GM21619 (cell line): Measurements from ENCODE around the gene CCNYL1.
A peak's percentile ranks its signal among the peaks of the same experiment; 100 is the strongest.
"Not testable (repeated sequence)": the region's sequence is repeated elsewhere in the genome, so short reads cannot be mapped to it uniquely, and the experiment has no call there.

Source experiments
- ATAC-seq: cut with Tn5 transposase; IDR thresholded peaks from one replicate; pipeline ENCODE4 v1.9.1; 2021; ENCODE audit not compliant: unreplicated experiment

The CCNYL1 gene

GRCh38 chr2:207733597-207734240 is 22.3 kb downstream of the CCNYL1 start:
- no peak for ATAC-seq

- no peak for ATAC-seq
Measured at GRCh38 chr2:207734264-207734635, 22.8 kb downstream of the CCNYL1 start.

- no peak for ATAC-seq
Measured at GRCh38 chr2:207734636-207735512, 23.4 kb downstream of the CCNYL1 start.

DNA sequence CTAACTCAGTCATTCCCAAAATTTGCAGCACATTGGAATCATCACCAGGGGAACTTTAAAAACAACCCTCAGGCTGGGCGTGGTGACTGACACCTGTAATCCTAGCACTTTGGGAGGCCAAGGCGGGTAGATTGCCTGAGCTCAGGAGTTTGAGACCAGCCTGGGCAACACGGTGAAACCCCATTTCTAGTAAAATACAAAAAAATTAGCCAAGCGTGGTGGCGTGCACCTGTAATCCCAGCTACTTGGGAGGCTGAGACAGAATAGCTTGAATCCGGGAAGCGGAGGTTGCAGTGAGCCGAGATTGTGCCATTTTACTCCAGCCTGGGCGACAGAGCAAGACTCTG is 24.0 kb downstream of the CCNYL1 start:
- ATAC-seq = not testable (repeated sequence)

DNA sequence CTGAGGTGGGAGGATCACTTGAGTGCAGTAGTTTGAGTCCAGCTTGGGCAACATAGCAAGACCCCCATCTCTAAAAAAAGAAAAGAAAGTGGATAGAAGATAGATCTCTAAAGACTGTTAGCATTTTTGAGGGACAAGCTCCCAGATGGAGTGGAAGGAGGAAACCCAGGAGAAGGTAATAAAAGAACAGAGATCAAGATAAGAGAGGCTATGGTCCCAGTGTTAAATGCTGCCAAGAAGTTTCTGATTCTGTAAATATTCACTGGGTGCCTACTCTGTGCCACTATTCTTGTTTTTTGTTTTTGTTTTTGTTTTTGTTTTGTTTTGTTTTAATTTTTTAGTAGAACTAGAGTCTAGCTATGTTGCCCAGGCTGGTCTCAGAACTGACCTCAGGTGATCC is 32.1 kb downstream of the CCNYL1 start:
- no peak for ATAC-seq

DNA sequence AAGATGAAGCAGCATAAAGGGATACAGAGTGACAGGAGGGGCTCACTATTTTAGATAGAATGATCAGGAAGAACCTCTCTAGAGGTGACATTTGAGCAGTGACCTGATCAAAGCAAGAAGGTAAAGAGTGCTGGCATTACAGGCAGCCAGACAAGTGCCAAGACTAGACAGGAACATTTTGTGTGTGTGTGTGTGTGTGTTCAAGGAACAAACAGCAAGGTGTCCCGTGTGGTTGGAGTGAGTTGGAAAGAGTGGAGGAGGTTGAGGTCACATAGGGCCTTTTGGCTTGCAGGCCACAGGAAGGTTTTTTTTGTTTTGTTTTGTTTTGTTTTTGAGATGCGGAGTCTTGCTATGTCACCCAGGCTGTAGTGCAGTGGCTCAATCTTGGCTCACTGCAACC is 32.6 kb downstream of the CCNYL1 start:
- ATAC-seq = no peak

DNA sequence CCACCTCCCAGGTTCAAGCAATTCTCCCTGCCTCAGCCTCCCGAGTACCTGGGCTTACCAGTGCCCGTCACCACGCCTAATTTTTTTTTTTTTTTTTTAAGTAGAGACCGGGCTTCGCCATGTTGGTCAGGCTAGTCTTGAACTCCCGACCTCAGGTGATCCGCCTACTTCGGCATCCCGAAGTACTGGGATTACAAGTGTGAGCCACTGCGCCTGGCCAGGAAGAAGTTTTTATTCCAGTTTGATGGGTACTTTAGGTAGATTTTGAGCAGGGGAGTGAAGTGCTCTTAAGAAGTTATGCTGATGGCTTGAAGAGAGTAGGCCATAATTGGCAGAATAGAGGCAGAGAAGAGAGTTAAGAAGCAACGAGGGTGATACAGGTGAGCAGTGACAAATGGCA is 33.0 kb downstream of the CCNYL1 start:
- ATAC-seq = no peak

DNA sequence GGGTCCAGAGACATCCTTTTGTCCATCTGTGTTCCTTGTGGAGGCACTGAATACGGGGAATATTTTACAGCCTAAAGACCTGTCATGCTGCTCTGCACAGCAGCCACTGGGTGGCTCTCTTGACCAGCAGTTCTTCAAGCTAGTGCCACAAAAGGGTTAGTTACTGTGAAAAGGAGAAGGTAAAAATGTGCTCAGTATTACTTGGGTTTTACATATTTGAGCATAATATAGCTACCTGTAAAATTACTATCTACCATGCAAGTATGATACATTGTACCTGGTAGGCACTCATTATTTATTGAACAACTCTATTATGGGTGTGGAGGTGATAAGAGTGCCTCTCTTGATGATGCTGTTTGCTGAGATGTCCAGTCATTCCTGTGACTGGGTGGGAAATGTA is 34.7 kb downstream of the CCNYL1 start:
- peak; percentile 83 for ATAC-seq

- ATAC-seq = no peak
Measured at GRCh38 chr2:207747653-207748560, 36.5 kb downstream of the CCNYL1 start.

- no peak for ATAC-seq
Measured at GRCh38 chr2:207748993-207749392, 37.6 kb downstream of the CCNYL1 start.

DNA sequence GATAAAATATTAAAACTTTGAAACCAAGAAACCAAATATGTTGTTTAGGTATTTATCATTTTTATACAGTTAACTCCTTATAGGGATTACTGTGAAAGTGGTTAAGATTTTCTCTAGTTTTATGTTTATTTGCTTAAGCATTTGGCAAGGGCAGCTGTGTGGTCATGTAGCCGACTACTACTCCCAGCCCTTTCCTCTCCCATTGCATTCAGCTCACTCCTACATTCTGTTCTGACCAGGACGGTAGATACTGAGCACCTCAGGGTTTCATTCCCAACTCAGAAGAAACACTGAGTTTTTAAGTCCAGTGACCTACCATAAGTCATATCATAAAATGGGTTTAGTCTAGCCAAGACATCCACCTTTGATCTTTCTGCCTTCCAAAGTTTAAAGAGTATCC is 38.4 kb downstream of the CCNYL1 start:
- ATAC-seq = no peak

- ATAC-seq = no peak
Measured at GRCh38 chr2:207750345-207750744, 38.9 kb downstream of the CCNYL1 start.

GRCh38 chr2:207750876-207751275 is 39.4 kb downstream of the CCNYL1 start:
- ATAC-seq = no peak

DNA sequence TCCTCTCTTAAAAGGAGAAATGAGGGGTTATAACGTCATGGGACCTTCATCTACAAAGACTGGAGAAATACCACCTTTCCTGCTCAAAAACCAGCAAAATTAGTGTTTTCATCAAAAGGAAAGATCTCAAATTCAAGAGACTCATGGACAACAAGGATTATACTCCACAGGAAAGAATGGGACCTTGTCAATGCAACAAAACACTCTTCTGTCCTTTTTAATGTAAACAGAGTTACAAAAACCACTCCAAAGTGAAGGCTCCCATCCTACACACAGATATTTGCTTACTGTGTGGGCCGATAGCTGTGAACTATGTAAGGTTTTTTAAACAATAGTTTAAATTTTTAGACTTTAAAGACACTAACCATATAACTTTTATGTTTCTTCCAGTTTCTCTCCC is 42.2 kb downstream of the CCNYL1 start:
- not testable (repeated sequence) for ATAC-seq

DNA sequence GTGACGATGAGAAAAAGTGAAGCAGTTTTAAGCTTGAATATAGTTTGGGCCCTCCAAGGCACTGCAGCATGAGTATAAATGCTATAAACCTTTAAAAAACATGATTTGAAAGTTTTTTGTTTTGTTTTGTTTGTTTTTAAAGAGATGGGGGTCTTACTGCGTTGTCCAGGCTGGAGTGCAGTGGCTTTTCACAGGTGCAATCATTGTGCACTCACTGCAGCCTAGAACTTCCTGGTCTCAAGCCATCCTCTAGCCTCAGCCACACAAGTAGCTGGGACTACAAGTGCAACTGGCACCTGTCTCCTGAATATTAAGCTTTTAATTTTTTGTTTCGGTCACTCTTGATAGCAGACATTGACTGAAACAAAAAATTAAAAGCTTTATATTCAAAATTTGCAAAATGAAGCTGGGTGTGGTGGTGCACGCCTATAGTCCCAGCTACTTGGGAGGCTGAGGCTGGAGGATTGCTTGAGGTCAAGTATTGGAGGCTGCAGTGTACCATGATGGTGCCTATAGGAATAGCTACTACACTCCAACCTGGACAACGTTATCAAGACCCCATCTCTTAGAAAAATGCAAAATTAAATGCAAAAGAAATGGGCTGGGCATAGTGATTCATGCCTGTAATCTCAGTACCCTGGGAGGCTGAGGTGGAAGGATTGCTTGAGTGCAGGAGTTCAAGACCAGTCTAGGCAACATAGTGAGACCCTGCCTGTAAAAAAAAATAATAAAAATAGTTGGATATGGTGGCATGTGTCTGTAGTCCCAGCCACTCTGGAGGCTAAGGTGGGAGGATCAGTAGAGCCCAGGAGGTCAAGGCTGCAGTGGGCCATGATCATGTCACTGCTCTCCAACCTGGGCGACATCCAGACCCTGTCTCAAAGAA is 43.3 kb downstream of the CCNYL1 start:
- no peak for ATAC-seq

DNA sequence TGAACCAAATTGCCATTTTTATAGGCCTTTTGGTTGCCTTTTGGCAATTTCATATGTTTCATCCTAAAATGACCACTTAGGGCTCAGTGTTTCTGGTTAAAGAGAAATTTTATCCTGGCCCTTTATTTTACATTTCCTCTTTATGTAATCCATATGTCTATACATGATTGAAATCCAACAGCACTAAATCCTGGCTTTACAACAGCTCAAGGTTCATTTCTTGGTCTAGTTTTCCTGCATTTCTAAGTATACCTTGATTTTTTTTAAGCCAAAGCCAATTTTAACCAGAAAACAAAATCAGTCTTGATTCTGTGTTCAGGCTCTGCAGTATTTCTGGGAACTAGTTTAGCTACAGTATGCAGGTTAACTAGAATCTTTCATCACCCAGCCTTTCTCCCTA is 46.6 kb downstream of the CCNYL1 start:
- ATAC-seq = no peak

DNA sequence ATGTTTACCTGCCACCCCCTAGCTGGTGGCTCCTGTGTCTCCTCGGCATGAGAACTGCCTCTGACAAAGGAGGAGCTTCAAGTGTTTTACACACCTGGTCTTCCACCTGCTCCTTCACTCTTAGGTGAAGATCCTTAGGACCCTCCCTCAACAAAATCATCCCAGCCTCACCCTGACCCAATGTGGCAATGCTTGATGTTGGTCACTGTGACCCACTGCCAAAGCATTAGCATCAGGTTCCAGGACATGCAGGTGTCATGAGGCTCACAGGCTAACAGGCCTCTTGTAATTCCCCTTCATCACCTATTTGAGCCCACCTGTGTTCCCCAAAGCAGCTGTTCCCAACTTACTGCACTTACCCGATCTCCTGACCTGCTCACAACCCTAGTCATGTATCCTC is 48.5 kb downstream of the CCNYL1 start:
- no peak for ATAC-seq

DNA sequence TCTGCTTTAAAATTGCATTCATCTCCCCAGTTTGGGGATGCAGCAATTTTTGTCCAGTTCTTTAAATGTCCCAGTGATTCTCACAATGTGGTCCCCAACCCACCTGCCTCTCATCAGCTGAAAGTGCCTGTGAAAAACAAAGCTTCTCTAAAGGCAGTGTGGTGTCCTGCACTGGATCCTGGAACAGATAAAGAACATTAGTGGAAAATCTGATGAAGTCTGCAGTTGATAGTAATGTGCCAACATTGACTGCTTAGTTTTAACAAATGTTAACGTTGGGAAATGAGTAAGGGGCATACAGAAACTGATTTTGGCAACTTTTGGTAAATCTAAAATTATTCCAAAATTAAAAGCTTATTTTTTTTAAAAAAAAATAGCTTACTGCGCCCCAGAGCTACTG is 49.0 kb downstream of the CCNYL1 start:
- no peak for ATAC-seq

DNA sequence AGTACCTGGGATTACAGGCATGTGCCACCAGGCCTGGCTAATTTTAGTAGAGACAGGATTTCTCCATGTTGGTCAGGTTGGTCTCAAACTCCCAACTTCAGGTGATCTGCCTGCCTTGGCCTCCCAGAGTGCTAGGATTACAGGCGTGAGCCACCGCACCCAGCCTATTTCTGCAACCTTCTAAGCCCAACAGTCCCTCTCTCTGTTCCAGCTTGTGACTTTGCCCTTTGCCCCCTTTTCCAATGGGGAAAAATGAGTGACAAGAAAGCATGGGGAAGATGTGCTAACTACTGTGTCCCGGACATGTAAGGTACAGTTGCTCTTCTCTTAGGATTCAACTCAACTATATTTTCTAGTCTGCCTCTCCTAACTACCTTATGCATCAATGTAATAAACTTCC is 50.0 kb downstream of the CCNYL1 start:
- not testable (repeated sequence) for ATAC-seq

DNA sequence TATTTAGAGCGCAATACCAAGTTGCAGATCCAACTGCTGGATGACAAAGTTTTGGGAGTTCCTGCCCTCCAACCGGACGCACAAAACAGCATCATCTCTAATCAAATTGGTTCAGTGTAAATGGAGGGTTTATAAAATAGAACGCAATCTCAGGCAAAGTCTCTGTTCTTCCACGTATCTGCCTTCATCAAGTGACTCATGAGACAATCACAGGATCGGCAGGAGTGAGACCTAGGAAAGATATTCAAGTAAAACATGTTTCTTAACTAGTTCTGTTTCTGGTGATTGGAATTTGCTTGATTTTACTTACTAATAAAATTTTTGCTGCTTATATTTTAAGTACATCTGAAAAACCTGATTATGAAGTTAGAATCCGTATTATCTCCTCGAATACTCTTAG is 50.7 kb downstream of the CCNYL1 start:
- ATAC-seq = no peak
